Measurements from ENCODE around the gene CCNY.

DNA sequence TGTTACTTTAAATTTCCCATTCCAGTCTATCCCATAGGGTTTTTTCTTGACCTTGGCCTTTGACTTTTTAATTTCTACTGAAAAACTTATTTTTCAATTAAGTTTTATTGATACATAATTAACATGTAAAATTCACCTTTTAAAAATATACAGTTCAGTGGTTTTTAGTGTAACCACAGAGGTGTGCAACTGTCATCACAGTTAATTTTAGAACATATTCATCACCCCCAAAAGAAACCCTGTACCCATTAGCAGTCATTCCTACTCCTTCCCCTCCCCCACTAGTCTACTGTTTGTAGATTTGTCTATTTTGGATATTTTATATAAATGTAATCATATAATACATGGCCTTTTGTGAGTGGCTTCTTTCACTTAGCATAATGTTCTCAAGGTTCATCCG is 172.3 kb downstream of the CCNY start:
- TF ChIP-seq, protein P1, sequence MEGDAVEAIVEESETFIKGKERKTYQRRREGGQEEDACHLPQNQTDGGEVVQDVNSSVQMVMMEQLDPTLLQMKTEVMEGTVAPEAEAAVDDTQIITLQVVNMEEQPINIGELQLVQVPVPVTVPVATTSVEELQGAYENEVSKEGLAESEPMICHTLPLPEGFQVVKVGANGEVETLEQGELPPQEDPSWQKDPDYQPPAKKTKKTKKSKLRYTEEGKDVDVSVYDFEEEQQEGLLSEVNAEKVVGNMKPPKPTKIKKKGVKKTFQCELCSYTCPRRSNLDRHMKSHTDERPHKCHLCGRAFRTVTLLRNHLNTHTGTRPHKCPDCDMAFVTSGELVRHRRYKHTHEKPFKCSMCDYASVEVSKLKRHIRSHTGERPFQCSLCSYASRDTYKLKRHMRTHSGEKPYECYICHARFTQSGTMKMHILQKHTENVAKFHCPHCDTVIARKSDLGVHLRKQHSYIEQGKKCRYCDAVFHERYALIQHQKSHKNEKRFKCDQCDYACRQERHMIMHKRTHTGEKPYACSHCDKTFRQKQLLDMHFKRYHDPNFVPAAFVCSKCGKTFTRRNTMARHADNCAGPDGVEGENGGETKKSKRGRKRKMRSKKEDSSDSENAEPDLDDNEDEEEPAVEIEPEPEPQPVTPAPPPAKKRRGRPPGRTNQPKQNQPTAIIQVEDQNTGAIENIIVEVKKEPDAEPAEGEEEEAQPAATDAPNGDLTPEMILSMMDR (conservative IDR thresholded peaks at IDR 0.05; ENCODE audit: low read length): no peak
- TF ChIP-seq EZH2phosphoT487 (IDR thresholded peaks at IDR 0.05; ENCODE audit: borderline replicate concordance): no peak

Measured in Loucy (cell line).